ENCODE data around the gene CASR.

The CASR gene

GRCh38 chr3:122313281-122313680, 129.8 kb downstream of the CASR start:
- peaks cover 0 to 8% of the 10 kb centered on the region in 2 experiments for H3K27me3 ChIP-seq (ENCODE audit: control insufficient read depth in 1 of 2, insufficient read depth in 1 of 2, low read length in 2 of 2)
- H2BK12ac ChIP-seq (ENCODE audit: low read length in 2 of 2), result no peak overlapping the region
- H4K8ac ChIP-seq (ENCODE audit: low read length), result no peak overlapping the region
- H3K14ac ChIP-seq (ENCODE audit: low read length in 2 of 2), result no peak overlapping the region
- no peak overlapping the region for H3K9ac ChIP-seq (ENCODE audit: low read length)
- H2AFZ ChIP-seq (ENCODE audit: low read depth, low read length), result no peak overlapping the region
- no peak overlapping the region for H2AK5ac ChIP-seq (ENCODE audit: low read length, severe bottlenecking)
- no peaks in the 10 kb centered on the region for H3K79me1 ChIP-seq (replicated peaks; ENCODE audit: low read length, poor library complexity, severe bottlenecking)
- no peak overlapping the region for H2BK15ac ChIP-seq (ENCODE audit: low read depth, poor library complexity, severe bottlenecking)
- H3K9me3 ChIP-seq (ENCODE audit: control insufficient read depth, low read length), result no peaks in the 10 kb centered on the region
- 98% methylated on average over 2 of the region's 3 CpGs for WGBS
- H3K36me3 ChIP-seq (ENCODE audit: control insufficient read depth in 1 of 2, insufficient read depth in 2 of 2, low read depth in 1 of 2, low read length in 2 of 2), result no peaks in the 10 kb centered on the region
- no peak overlapping the region for H3K4ac ChIP-seq (ENCODE audit: low read depth in 1 of 2, low read length in 2 of 2)
- no peak overlapping the region for H3K4me3 ChIP-seq (ENCODE audit: insufficient read depth in 1 of 2, low read depth in 1 of 2, low read length in 2 of 2)
- DNase-seq, result no peak
- H2BK5ac ChIP-seq (ENCODE audit: low read depth, low read length, poor library complexity, severe bottlenecking), result no peak overlapping the region
- no peak overlapping the region for H3K4me2 ChIP-seq (ENCODE audit: low read length, poor library complexity, severe bottlenecking)
- H3K27ac ChIP-seq (ENCODE audit: low read length, poor library complexity, severe bottlenecking), result no peak overlapping the region
- H3K18ac ChIP-seq (ENCODE audit: low read depth in 1 of 2, low read length in 2 of 2), result no peak overlapping the region
- H3K4me1 ChIP-seq (ENCODE audit: control insufficient read depth, insufficient read depth, low read depth, low read length), result no peaks in the 10 kb centered on the region
- H2BK120ac ChIP-seq (ENCODE audit: low read depth, low read length), result no peak overlapping the region
- H4K91ac ChIP-seq (ENCODE audit: low read length), result no peak overlapping the region
- no peak overlapping the region for H3K23ac ChIP-seq (ENCODE audit: low read length in 2 of 2)

DNA sequence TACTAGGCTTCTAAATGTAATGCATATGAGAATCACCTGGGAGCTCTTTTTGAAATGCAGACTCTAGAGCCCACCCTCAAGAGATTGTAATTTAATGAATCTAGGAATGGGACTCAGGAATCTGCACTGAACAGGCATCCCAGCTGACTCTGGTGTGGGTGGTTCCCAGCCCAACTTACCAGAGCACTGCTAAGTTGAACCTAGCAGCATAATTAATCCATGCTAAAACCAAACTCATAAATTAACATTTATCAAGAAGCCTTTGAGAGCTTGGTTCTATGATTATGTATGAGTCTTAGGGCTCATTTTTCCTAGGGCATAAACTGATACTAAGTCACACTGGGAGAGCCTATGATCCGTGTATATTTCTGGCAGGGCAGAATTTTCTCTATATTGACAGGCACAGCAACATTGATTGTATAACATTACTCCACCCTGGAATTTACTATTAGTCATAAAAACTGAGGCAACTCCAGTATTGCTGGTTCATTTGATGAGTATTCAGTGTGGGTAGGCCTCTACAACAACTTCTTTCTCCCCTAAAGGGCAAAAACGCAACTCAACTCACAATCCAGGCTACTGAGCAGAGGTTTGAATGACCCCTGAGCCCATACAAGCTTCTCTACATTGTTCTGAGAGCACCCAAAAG, 130.9 kb downstream of the CASR start:
- no peak overlapping the region for H2BK15ac ChIP-seq (ENCODE audit: low read depth, poor library complexity, severe bottlenecking)
- no peak overlapping the region for H2BK12ac ChIP-seq (ENCODE audit: low read length in 2 of 2)
- H3K4ac ChIP-seq (ENCODE audit: low read depth in 1 of 2, low read length in 2 of 2), result no peak overlapping the region
- no peak overlapping the region for H2BK5ac ChIP-seq (ENCODE audit: low read depth, low read length, poor library complexity, severe bottlenecking)
- peak overlapping the region; percentile 22 for H3K9ac ChIP-seq (ENCODE audit: low read length)
- H3K9me3 ChIP-seq (ENCODE audit: control insufficient read depth, low read length), result no peaks in the 10 kb centered on the region
- no peak overlapping the region for H3K18ac ChIP-seq (ENCODE audit: low read depth in 1 of 2, low read length in 2 of 2)
- H3K4me3 ChIP-seq (ENCODE audit: insufficient read depth in 1 of 2, low read depth in 1 of 2, low read length in 2 of 2), result no peak overlapping the region
- no peak overlapping the region for H3K27ac ChIP-seq (ENCODE audit: low read length, poor library complexity, severe bottlenecking)
- H2AFZ ChIP-seq (ENCODE audit: low read depth, low read length), result no peak overlapping the region
- no peaks in the 10 kb centered on the region for H3K4me1 ChIP-seq (ENCODE audit: control insufficient read depth, insufficient read depth, low read depth, low read length)
- WGBS, result 46% methylated on average over 2 of the region's 2 CpGs
- H3K36me3 ChIP-seq (ENCODE audit: control insufficient read depth in 1 of 2, insufficient read depth in 2 of 2, low read depth in 1 of 2, low read length in 2 of 2), result no peaks in the 10 kb centered on the region
- no peaks in the 10 kb centered on the region for H3K79me1 ChIP-seq (replicated peaks; ENCODE audit: low read length, poor library complexity, severe bottlenecking)
- peaks cover 0 to 8% of the 10 kb centered on the region in 2 experiments for H3K27me3 ChIP-seq (ENCODE audit: control insufficient read depth in 1 of 2, insufficient read depth in 1 of 2, low read length in 2 of 2)
- H4K8ac ChIP-seq (ENCODE audit: low read length), result no peak overlapping the region
- no peak overlapping the region for H2AK5ac ChIP-seq (ENCODE audit: low read length, severe bottlenecking)
- H3K14ac ChIP-seq (ENCODE audit: low read length in 2 of 2), result no peak overlapping the region
- H3K4me2 ChIP-seq (ENCODE audit: low read length, poor library complexity, severe bottlenecking), result no peak overlapping the region
- no peak overlapping the region for H3K23ac ChIP-seq (ENCODE audit: low read length in 2 of 2)
- H2BK120ac ChIP-seq (ENCODE audit: low read depth, low read length), result no peak overlapping the region
- no peak overlapping the region for H4K91ac ChIP-seq (ENCODE audit: low read length)
- no peak for DNase-seq

- Histone ChIP-seq H3K79me1 (replicated peaks; ENCODE audit: low read length, poor library complexity, severe bottlenecking) (no peaks in the 10 kb centered on the region), H2BK5ac (ENCODE audit: low read depth, low read length, poor library complexity, severe bottlenecking) (no peak overlapping the region), H3K36me3 (ENCODE audit: control insufficient read depth in 1 of 2, insufficient read depth in 2 of 2, low read depth in 1 of 2, low read length in 2 of 2) (no peaks in the 10 kb centered on the region), H3K9ac (ENCODE audit: low read length) (no peak overlapping the region), H2BK12ac (ENCODE audit: low read length in 2 of 2) (no peak overlapping the region), H3K4ac (ENCODE audit: low read depth in 1 of 2, low read length in 2 of 2) (no peak overlapping the region), H4K91ac (ENCODE audit: low read length) (no peak overlapping the region), H3K9me3 (ENCODE audit: control insufficient read depth, low read length) (no peaks in the 10 kb centered on the region), H3K27me3 (ENCODE audit: control insufficient read depth in 1 of 2, insufficient read depth in 1 of 2, low read length in 2 of 2) (peaks cover 0 to 8% of the 10 kb centered on the region in 2 experiments), H2AK5ac (ENCODE audit: low read length, severe bottlenecking) (no peak overlapping the region), H3K18ac (ENCODE audit: low read depth in 1 of 2, low read length in 2 of 2) (no peak overlapping the region), H3K14ac (ENCODE audit: low read length in 2 of 2) (peak overlapping the region in 1 of 2 experiments; percentile 46), H3K27ac (ENCODE audit: low read length, poor library complexity, severe bottlenecking) (no peak overlapping the region), H4K8ac (ENCODE audit: low read length) (no peak overlapping the region), H3K23ac (ENCODE audit: low read length in 2 of 2) (no peak overlapping the region), H3K4me2 (ENCODE audit: low read length, poor library complexity, severe bottlenecking) (no peak overlapping the region), H2BK15ac (ENCODE audit: low read depth, poor library complexity, severe bottlenecking) (no peak overlapping the region), H2AFZ (ENCODE audit: low read depth, low read length) (no peak overlapping the region), H3K4me3 (ENCODE audit: insufficient read depth in 1 of 2, low read depth in 1 of 2, low read length in 2 of 2) (no peak overlapping the region), H2BK120ac (ENCODE audit: low read depth, low read length) (no peak overlapping the region), H3K4me1 (ENCODE audit: control insufficient read depth, insufficient read depth, low read depth, low read length) (no peaks in the 10 kb centered on the region)
- 44% methylated on average over 4 of the region's 4 CpGs for WGBS
- no peak for DNase-seq
Observed at GRCh38 chr3:122315619-122316018, 132.2 kb downstream of the CASR start.

GRCh38 chr3:122316368-122316767, 132.9 kb downstream of the CASR start:
- Histone ChIP-seq H2BK12ac (ENCODE audit: low read length in 2 of 2) (no peak overlapping the region), H3K4ac (ENCODE audit: low read depth in 1 of 2, low read length in 2 of 2) (no peak overlapping the region), H3K36me3 (ENCODE audit: control insufficient read depth in 1 of 2, insufficient read depth in 2 of 2, low read depth in 1 of 2, low read length in 2 of 2) (no peaks in the 10 kb centered on the region), H2AFZ (ENCODE audit: low read depth, low read length) (no peak overlapping the region), H4K91ac (ENCODE audit: low read length) (no peak overlapping the region), H3K23ac (ENCODE audit: low read length in 2 of 2) (no peak overlapping the region), H2BK5ac (ENCODE audit: low read depth, low read length, poor library complexity, severe bottlenecking) (no peak overlapping the region), H3K4me3 (ENCODE audit: insufficient read depth in 1 of 2, low read depth in 1 of 2, low read length in 2 of 2) (no peak overlapping the region), H3K79me1 (replicated peaks; ENCODE audit: low read length, poor library complexity, severe bottlenecking) (no peaks in the 10 kb centered on the region), H4K8ac (ENCODE audit: low read length) (no peak overlapping the region), H2AK5ac (ENCODE audit: low read length, severe bottlenecking) (no peak overlapping the region), H3K4me1 (ENCODE audit: control insufficient read depth, insufficient read depth, low read depth, low read length) (no peaks in the 10 kb centered on the region), H3K27ac (ENCODE audit: low read length, poor library complexity, severe bottlenecking) (no peak overlapping the region), H3K4me2 (ENCODE audit: low read length, poor library complexity, severe bottlenecking) (no peak overlapping the region), H3K9me3 (ENCODE audit: control insufficient read depth, low read length) (no peaks in the 10 kb centered on the region), H3K9ac (ENCODE audit: low read length) (no peak overlapping the region), H2BK120ac (ENCODE audit: low read depth, low read length) (no peak overlapping the region), H3K27me3 (ENCODE audit: control insufficient read depth in 1 of 2, insufficient read depth in 1 of 2, low read length in 2 of 2) (peaks cover 0 to 8% of the 10 kb centered on the region in 2 experiments), H2BK15ac (ENCODE audit: low read depth, poor library complexity, severe bottlenecking) (no peak overlapping the region), H3K18ac (ENCODE audit: low read depth in 1 of 2, low read length in 2 of 2) (no peak overlapping the region), H3K14ac (ENCODE audit: low read length in 2 of 2) (no peak overlapping the region)
- no peak for DNase-seq
- WGBS, result 68% methylated on average over 4 of the region's 5 CpGs
